ENCODE results near the gene ST3GAL3.
"Not testable (repeated sequence)": the region's sequence is repeated elsewhere in the genome, so short reads cannot be mapped to it uniquely, and the experiment has no call there.

ST3GAL3 gene

GRCh38 chr1:43757343-43758053 is 50.2 kb downstream of the ST3GAL3 start:
- DNase-seq (ENCODE audit: low spot score) = no peak

- no peak for DNase-seq (ENCODE audit: low spot score)
These were observed 53.5 kb downstream of the ST3GAL3 start for GRCh38 chr1:43760745-43761317.

- DNase-seq (ENCODE audit: low spot score) = peak; percentile 84
These were observed 56.2 kb downstream of the ST3GAL3 start for GRCh38 chr1:43763497-43763973.

- no peak for DNase-seq (ENCODE audit: low spot score)
These were observed 57.2 kb downstream of the ST3GAL3 start for GRCh38 chr1:43764581-43764980.

GRCh38 chr1:43766086-43766784 is 58.9 kb downstream of the ST3GAL3 start:
- DNase-seq (ENCODE audit: low spot score) = no peak

- no peak for DNase-seq (ENCODE audit: low spot score)
These were observed 59.6 kb downstream of the ST3GAL3 start for GRCh38 chr1:43766818-43767525.

- no peak for DNase-seq (ENCODE audit: low spot score)
These were observed 60.8 kb downstream of the ST3GAL3 start for GRCh38 chr1:43768168-43768567.

GRCh38 chr1:43769350-43769908 is 62.1 kb downstream of the ST3GAL3 start:
- no peak for DNase-seq (ENCODE audit: low spot score)

- DNase-seq (ENCODE audit: low spot score) = no peak
These were observed 62.8 kb downstream of the ST3GAL3 start for GRCh38 chr1:43770111-43770510.

GRCh38 chr1:43772978-43773377 is 65.6 kb downstream of the ST3GAL3 start:
- no peak for DNase-seq (ENCODE audit: low spot score)

GRCh38 chr1:43773821-43774220 is 66.5 kb downstream of the ST3GAL3 start:
- DNase-seq (ENCODE audit: low spot score) = no peak

GRCh38 chr1:43774359-43774758 is 67.0 kb downstream of the ST3GAL3 start:
- no peak for DNase-seq (ENCODE audit: low spot score)

GRCh38 chr1:43776043-43776761 is 68.9 kb downstream of the ST3GAL3 start:
- no peak for DNase-seq (ENCODE audit: low spot score)

- DNase-seq (ENCODE audit: low spot score) = not testable (repeated sequence)
These were observed 70.6 kb downstream of the ST3GAL3 start for GRCh38 chr1:43777916-43778315.

GRCh38 chr1:43779266-43779665 is 71.9 kb downstream of the ST3GAL3 start:
- peak; percentile 17 for DNase-seq (ENCODE audit: low spot score)

- DNase-seq (ENCODE audit: low spot score) = no peak
These were observed 72.6 kb downstream of the ST3GAL3 start for GRCh38 chr1:43779805-43780403.

GRCh38 chr1:43781574-43781973 is 74.2 kb downstream of the ST3GAL3 start:
- DNase-seq (ENCODE audit: low spot score) = no peak

GRCh38 chr1:43783096-43783670 is 75.8 kb downstream of the ST3GAL3 start:
- DNase-seq (ENCODE audit: low spot score) = no peak

- no peak for DNase-seq (ENCODE audit: low spot score)
These were observed 76.4 kb downstream of the ST3GAL3 start for GRCh38 chr1:43783671-43784205.

- no peak for DNase-seq (ENCODE audit: low spot score)
These were observed 79.0 kb downstream of the ST3GAL3 start for GRCh38 chr1:43786201-43786958.

Measured in NAMALWA (cell line).